ENCODE measurements around the gene PRKN.
A peak's percentile ranks its signal among the peaks of the same experiment; 100 is the strongest.

The PRKN gene

DNA sequence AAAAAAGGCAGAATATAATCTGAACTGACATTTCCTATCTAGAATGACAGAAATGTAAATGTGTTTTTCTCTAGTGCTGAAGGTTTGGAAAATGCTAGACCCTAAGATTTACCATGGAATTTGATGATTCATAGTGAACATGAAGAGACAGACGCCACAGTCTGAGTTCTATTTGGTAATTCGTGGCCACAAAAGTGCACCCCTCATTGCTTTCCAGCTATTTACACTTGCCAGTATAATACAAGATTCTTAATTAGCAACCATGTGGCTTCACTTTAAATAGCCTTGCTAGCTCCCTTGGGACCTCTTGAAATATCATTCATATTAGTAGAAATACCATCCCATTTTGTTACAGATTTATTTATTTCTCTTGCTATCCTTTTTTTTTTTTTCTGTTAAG, 636.8 kb downstream of the PRKN start:
- no peak for DNase-seq

DNA sequence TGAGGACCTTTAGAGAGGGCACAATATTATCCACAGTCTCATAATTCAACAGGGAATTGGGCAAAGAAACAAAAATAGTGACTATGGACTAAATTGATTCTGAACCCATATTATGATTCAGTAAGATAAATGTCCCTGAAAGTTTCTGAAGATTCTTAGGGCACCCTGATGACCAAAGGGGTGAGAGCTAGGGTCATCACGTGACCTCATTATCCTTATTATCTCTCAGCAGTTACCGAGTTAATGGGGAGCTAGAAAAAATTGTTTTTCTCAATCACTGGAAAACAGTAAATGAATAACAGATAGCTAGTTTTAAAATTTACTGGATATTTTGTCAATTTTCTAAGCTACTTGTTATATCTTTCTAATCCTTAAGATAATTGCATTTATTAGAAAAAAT, 639.5 kb downstream of the PRKN start:
- DNase-seq, result no peak

DNA sequence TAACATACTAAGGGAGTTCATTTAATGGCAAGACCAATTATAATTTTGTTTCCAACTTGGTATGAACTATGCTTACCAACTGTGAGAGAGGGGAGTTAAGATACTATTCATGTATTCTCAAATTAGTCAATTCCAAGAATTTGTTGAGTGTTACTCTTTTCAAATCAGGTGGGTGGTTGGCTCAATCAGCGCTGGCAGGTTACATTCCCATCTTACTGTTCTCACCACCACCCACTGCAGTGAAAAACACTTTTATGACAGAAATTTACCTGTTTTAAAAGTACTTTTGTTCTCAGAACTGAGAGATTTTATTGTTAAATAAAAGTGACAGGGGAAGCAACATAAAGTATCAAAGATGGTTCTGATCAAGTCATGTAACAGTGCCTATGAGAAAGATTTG, 642.0 kb downstream of the PRKN start:
- no peak for DNase-seq

DNA sequence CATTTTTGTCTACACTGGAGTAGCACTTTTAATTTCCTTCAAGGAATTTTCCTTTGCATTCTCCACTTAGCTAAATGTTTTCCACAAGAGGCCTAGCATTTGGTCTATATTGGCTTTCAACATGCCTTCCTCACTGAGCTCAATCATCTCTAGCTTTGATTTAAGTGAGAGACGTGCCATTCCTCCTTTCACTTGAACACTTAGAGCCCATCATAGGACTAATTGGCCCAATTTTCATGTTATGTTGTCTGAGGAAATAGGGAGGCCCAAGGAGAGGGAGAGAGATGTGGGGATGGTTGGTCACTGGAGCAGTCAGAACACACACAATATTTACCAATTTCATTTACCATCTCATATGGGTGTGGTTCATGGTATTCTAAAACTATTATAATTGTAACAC, 645.0 kb downstream of the PRKN start:
- DNase-seq, result no peak

DNA sequence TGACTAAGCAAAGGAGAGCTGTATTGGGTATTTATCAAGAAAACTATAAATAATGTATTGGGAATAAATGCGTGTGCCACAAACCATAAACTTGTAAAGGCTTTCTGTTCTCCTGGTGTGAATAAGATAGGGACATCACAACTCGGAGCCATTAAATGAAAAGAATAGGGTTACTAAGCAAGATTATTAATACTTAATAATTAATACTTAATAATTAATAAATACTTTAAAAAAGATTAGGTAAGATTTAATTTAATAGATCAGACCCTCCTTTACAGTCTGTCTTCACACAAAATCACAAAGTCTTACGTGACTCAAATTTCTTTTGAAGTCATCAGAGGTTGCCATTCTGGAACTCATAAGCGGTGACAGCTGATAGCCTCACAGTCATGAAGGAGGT, 648.9 kb downstream of the PRKN start:
- no peak for DNase-seq

DNA sequence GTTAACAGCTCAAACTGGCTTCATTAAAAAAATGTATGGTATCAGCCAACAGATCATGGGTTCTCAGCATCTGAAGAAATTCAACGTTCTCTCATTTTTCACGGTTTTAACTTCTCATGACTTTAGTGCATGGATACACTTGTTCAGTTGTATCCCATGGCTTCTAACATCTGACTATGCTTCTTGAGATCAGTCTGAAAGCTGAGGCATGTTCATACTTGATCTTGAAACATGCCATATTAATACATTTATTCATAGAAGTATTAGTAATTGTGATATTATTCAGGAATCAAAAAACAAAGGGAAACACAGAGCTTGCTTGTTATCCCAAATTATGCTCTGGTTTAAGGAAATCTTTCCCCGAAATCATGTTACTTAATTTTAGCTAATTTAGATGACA, 649.4 kb downstream of the PRKN start:
- no peak for DNase-seq

DNA sequence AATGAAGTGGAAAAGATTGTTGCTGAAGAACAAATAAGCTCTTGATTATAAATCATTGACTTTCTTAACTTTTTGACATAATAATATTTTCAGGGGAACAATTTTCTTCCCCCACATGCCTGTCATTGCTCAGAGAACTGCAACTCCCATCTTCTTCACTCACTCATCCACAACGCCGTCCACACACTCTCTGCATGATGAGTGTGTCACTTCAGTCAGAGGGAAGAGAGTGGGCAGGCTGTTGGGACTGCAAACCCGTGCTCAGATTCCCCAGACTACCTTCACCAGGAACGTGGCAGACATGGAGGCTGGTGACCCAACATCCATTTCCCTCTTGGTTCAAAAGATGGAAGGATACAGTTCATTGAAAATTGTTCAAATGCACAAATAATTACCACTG, 650.8 kb downstream of the PRKN start:
- DNase-seq, result no peak

DNA sequence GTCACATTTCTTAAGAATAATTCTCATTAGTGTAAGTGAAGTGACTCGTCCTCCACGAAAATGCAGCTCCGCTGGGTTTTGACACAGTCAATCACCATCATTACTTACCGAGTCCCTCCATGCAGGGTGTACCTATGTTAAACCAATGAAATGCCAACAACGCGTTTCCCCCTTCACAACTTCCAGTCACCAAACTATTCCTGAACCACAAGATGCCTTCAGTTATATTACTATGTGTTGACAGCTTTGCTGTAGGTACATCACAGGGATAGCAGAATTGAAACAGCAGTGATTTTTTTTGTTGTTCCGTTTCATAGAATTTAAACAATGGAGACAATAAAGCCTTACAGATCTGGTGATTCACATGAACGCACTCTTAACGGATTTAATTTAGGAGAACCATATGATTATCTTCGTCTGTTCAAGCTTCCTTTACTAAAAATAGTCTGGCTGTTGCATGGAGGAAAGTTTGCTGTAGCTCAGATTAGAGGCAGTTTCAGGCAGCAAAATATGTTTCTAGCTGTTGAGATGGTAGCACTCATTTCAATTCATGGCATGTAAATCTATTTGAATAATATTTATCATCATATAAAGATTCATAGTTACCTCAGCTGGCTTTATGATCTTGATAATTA, 652.8 kb downstream of the PRKN start:
- no peak for DNase-seq

DNA sequence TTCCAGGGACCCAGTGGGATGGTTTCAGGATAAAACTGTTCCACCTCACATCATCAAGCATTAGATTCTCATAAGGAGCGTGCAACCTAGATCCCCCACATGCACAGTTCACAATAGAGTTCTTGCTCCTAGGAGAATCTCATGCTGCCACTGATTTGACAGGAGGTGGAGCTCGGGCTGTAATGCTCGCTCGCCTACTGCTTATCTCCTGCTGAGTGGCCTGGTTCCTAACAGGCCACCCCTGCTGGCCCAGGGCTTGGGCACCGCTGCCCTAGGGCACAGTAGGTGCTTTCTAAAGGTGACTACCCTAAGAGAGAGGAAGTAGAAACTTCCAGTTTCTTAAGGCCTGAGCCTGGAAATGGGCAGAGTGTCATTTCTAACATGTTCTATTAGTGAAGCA, 656.9 kb downstream of the PRKN start:
- DNase-seq, result no peak

DNA sequence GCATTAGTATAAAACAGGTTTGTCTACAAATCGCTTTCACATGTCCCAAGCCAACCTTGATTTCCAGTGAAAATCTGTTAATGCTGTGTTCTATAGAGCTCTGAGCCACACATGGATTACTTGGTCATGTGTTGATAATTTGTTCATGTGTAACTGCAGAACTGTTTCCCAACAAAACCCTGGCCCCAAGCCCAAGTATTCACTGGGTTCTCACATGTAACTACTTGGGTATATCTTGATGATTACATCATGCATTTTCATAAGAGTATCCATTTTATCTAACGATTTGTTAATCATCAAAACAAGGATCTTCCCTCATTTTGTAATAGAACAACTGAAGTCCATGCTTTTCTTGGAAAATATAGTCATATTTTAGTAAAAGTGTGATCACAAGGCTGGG, 657.6 kb downstream of the PRKN start:
- DNase-seq, result no peak

DNA sequence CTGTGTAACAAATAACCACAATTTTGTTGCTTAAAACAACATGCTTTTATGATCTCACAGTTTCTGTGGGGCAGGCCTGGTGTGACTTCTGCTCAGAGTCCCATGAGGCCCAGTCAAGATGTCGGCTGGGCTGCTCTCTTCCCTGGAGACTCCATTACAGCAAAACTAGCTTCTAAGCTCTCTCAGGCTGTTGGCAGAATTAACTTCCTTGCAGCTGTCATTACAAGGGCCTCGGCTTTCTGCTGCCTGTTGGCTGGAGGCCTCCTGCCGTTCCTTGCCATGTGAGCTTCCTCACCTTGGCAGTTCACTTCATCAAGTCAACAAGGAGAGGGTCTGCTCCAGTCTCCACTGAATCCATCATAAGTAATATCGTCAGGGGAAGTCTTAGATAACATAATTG, 659.2 kb downstream of the PRKN start:
- DNase-seq, result peak; percentile 8

DNA sequence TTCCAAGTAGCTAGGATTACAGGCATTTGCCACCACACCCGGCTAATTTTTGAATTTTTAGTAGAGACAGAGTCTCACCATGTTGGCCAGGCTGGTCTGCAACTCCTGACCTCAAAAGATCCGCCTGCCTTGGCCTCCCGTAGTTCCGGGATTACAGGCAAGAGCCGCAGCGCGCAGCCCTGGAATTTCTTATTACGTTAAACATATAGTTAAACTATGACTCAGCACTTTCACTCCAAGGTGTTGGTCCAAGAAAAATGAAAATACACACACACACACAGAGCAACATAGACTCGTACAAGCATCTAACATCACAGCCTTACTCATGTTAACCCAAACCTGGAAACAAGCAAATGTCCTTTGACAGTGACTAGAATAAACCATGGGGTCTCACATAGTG, 663.9 kb downstream of the PRKN start:
- no peak for DNase-seq

DNA sequence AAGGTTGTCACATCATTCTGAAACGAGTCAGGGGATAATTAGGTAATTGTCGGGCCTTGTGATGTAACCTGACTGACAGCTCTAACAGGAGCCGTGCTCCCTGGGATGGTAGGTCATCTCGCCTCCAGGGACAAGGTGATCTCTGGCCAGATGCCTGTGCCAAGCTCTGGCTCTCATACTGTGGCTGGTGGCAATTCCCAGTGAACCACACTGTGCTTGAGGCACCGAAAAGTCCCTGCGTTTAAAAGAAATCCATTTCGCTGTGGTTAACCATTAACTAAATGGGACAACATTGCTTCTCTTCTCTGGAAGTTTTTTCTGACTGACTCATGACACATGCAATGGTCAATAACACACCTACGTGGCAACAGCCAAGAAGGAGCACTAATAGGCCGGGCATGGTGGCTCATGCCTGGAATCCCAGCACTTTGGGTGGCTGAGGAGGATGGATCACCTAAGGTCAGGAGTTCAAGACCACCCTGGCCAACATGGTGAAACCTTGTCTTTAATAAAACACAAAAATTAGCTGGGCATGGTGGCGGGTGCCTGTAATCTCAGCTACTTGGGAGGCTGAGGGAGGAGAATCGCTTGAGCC, 669.2 kb downstream of the PRKN start:
- DNase-seq, result no peak

DNA sequence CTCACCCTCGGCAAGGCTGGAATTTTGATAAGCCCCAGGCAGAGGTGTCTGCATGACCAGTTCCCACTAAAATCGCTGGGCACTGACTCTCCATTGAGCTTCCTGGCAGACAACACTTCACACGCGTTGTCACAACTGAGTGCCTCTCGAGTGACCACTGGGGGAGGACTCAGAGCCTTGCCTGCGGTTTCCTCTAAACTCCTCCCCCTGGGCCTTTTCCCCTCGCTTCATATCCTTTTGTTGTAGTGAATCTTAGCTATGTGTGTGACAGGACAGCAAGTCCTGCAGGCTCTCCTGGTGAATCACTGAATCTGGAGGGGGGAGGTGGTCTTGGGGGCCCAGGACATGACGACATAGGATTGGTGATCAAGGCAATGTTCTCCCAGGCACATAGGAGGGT, 670.8 kb downstream of the PRKN start:
- DNase-seq, result no peak

DNA sequence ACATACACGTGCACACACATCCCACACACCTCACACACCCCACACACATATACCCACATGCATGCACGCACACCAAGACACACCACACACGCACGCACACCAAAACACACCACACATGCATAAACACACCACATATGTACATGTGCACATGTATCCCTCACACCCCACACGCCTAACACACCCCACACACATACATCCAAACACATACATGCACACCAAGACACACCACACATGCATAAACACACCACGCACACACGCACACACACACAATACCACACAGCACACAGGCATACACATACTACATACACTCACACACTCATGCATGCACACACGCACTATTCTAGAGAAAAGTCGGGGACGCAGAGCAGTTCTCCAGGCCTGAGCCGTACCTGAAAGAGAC, 671.5 kb downstream of the PRKN start:
- no peak for DNase-seq

DNA sequence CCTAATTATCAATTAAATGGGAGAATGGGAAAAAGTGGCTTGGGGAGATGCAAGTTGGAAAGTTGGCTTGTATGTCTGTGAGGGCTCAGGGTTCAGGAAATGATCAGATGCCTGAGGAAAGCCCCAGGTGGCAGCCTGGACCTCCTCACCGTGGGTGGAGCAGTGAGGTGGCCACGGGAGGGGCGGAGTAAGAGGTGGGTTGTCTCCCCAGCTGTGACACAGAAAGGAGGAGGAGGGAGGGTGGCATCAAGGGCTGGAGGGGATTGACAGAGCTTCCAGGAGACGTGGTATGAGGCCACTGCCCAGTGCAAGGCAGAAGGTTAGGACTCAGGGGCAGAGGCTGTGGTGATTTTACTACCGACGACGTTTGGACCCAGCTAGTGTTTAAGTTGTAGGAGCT, 672.2 kb downstream of the PRKN start:
- DNase-seq, result no peak

DNA sequence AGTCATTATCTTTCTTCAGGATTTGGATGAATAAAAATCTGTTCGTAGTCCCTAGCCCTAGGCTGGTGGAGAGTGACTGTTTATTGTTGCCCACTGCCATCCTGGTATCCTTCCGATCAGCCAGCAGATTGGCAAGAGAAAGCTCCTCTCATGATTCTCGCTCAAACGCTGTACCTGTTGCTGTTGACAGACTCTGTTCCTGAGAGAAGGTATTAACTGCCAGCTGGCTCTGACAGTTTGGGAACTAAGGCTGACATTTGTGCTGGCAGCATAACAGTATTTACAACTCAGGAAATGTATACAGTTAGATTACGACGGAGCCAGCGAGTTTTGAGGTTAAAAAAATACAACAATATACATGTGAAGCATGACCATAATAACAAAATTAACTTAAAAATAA, 674.5 kb downstream of the PRKN start:
- DNase-seq, result no peak

DNA sequence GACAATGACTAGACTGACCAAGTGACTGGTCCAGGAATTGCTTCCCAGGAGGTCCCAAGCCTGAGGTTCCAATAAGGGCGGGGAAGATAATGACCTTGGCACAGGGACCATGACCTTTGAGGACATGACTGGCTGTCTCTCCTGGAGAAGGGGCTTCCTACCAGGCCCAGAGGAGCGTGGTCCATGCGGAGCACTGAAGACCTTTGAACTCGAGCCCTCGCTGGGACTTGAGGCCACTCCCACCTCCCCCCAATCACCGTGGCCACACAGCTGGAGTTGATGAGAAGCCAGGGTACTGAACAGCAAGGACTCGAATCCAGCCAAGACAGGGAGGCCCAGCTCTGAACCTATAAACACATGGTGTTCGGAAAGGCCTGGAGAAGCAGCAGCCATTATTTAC, 677.0 kb downstream of the PRKN start:
- DNase-seq, result no peak

DNA sequence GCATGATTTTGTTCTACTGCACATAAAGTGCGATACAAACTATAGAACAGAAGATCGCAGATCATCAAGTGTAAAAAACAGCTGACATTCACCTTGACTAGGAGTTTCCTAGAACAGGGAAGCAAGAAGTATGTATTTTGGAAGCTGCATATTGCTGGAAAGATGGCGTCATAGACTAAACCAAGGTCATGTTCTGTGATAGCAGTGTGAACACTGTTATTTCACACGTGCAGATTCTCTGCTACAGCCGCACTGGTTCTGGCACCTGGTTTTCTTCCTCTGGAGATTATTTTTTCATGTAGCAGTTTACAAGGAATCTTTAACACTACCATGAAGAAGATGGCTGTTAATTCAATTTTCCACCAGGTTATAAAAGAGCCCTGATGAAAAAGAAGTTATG, 681.2 kb downstream of the PRKN start:
- no peak for DNase-seq

DNA sequence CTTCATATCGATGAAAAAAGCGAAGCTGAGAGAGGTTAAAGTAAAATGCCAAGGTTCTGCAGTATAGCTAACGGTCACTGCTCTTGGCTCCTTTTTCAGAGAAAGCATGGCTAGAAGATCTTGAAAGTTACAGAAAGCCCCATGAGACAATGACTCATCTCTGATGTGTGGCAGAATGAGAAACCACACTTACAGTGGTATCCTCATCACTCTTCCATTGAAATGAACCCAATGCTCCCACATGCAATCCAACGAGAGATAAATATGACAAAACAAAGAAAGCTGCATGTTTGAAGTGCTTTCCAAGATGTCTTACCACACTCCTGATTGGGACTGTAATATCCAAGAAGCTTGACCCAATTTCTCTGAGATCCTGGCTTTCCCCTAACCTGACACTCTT, 694.9 kb downstream of the PRKN start:
- no peak for DNase-seq

DNA sequence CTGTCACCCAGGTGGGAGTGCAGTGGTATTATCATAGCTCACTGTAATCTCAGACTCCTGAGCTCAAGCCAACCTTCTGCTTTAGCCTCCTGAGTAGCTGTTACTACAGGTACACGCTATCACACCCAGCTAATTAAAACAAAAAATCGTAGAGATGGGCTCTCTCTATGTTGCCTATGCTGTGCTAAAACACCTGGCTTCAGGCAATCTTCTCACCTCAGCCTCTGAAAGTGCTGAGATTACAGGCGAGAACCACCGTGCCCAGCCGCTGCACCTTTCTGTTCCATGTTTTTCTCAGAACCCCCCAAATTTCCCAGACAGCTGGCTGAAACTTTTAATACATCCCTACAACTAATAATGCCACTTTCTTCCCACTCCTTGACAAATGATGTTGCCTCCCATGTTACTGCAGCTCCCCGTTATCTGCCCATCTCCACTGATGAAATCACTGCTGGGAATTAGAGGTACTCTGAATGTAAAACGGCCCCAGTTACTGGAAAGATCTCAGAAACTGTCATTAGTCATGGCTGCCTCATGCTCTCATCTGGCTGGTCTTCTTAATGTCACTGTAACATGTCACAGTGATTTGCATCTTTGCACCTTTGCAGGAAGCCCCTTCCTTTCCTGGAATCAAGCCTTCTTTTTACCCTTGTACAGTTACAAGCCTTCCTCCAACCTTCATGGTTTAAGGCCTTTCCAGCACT, 697.5 kb downstream of the PRKN start:
- DNase-seq, result no peak

DNA sequence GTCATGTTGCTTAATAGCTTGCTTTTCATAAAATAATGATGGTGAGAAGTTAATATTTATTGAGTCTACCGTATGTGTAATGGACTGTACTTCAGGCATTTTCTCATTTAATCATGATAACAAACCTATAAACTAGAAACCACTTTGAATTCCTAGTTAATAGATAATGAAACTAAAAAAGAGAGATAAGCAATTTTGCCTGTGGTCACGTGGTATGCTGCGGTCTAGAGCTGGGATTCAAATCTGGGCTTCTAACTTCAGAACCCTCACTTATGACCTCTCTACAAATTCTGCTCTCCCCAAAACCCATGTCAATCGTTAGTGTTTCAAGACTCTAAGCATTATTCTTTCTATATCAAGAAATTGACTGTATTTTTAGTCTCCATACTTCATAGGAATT, 700.7 kb downstream of the PRKN start:
- DNase-seq, result no peak

DNA sequence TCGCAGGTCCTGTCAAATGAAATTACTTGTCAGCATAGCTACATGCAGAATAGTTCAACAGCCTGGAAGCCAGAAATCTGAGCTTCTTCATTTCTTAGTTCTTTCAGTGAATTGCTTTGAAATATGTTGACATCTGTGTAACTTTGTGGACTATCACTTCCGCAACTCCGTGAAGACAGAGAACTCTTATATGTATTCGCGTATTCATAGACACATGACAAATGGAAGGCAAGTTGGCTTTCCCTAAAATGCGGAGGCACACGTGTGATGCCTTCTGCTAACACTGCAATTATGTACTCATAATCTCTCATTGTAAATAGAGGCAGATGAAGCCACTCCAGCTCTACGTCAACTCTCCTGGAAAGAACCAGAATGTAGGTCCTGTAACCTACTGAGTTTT, 701.5 kb downstream of the PRKN start:
- DNase-seq, result no peak

DNA sequence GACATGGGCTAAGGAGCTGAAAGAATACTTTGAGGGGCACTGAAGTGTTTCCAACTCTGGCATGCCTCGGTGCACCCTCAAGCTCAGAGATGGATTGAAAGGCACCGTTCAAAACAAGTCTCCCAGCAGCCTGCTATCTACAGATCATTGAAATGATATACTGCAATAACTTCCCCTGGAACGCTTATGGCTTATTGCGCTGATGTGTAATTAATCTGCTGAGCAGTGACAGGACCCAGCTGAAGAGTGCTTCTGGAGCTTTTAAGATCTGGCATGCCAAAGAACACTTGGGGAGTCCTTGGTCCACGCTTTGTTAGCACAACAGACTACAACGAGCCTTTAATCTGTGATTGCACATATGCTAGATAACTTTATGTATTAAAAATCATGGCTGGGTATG, 708.2 kb downstream of the PRKN start:
- DNase-seq, result no peak

DNA sequence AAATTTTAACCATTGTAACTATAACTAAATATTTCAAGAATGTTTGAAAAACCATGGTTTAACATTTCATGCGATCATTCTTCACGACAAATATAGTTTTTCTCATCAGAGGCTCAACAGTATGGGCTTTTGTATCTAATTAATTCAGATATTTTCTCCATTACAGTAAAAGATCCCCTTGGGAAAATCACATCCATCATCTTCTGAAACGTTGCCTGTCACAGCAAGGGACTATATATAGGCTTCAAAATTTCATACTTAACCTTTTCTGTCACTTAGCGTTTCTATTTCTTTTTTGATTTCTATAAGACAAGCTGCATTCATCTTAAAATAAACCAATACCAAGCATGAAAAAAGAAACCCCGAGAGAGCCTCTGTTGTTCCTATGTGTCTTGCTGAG, 710.0 kb downstream of the PRKN start:
- DNase-seq, result no peak
